Suprapubic skin (tissue), 3 donors: ENCODE data around the gene SYT14.

Source experiments
- CTCF ChIP-seq, 2 donors: fragments of 200-600 bp in 1 of 2; fragments of 450-650 bp in 1 of 2; sonication (generic) in 1 of 2; IDR thresholded peaks; one replicate each; pipeline ENCODE4 v1.5.1; 2016 to 2019; ENCODE audit warnings: antibody characterized with exemption in 2 of 2, mild to moderate bottlenecking in 1 of 2, moderate library complexity in 1 of 2
- POLR2A ChIP-seq, 2 donors: fragments of 450-650 bp; IDR thresholded peaks; one replicate each; pipeline ENCODE4 v1.6.1; 2017; ENCODE audit warnings: antibody characterized with exemption in 2 of 2, mild to moderate bottlenecking in 2 of 2, moderate library complexity in 2 of 2

DNA sequence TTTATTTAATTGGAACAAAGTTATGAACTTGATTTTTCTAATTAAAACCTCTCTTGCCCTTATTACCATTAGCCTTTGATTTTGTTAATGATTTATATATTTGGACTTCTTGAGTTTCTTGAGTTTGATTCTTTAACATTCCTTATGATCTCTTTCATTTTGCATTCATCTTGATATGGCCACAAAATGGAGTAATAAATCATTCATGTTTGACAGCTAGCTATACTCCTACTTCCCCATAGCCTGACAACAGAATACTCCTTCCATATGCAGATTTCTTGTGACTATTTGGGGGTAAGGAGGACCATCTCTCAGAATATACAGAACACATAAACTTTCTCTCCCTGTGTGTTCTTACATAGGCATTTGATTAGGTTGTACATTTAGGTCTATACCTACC is 119.6 kb downstream of the SYT14 start:
- TF ChIP-seq CTCF (IDR thresholded peaks at IDR 0.05): no peak
- no peak for TF ChIP-seq POLR2A (IDR thresholded peaks at IDR 0.05)
